ENCODE measurements around the gene MAB21L2. TPM values are rescaled to one million over a fixed set of nuclear protein-coding genes. Genes with fewer than 3 reads are reported as not detected.

The MAB21L2 gene
- total RNA-seq, 1 experiment from 2014 or later, result not detected

GRCh38 chr4:150561143-150561737 is 20.7 kb upstream of the MAB21L2 start:
- no peak for TF ChIP-seq MXD4 (CRISPR knock-in tag; IDR thresholded peaks at IDR 0.05; ENCODE audit: borderline replicate concordance)
- TF ChIP-seq ZNF512 (CRISPR knock-in tag; IDR thresholded peaks at IDR 0.05; ENCODE audit: borderline replicate concordance), result no peak
- no peak for TF ChIP-seq ZNF317 (CRISPR knock-in tag; IDR thresholded peaks at IDR 0.05; ENCODE audit: borderline replicate concordance, low read depth)
- TF ChIP-seq ZMAT4 (CRISPR knock-in tag; IDR thresholded peaks at IDR 0.05), result no peak
- no peak for TF ChIP-seq SMAD3 (CRISPR knock-in tag; IDR thresholded peaks at IDR 0.05; ENCODE audit: borderline replicate concordance)
- TF ChIP-seq ZNF671 (CRISPR knock-in tag; IDR thresholded peaks at IDR 0.05), result no peak
- no peak for TF ChIP-seq PREB (CRISPR knock-in tag; IDR thresholded peaks at IDR 0.05; ENCODE audit: borderline replicate concordance)
- no peak for TF ChIP-seq FOXP1 (CRISPR knock-in tag; IDR thresholded peaks at IDR 0.05; ENCODE audit: borderline replicate concordance)
- TF ChIP-seq TCF7 (CRISPR knock-in tag; IDR thresholded peaks at IDR 0.05; ENCODE audit: low read depth), result no peak
- no peak for TF ChIP-seq CREB1 (CRISPR knock-in tag; IDR thresholded peaks at IDR 0.05)
- no peak for TF ChIP-seq MLX (CRISPR knock-in tag; IDR thresholded peaks at IDR 0.05)
- no peak for TF ChIP-seq ATF3 (CRISPR knock-in tag; conservative IDR thresholded peaks at IDR 0.05)
- ATAC-seq (no peak), DNase-seq (ENCODE audit: low spot score) (no peak)
- peaks cover 8% of the 10 kb centered on the region for H3K9me3 Mint-ChIP-seq
- H3K4me1 Mint-ChIP-seq, result no peaks in the 10 kb centered on the region
- peaks cover 10% of the 10 kb centered on the region for H3K36me3 Mint-ChIP-seq
- no peak overlapping the region for H3K27ac Mint-ChIP-seq
- no peak overlapping the region for H3K4me3 Mint-ChIP-seq
- POLR2A ChIA-PET, result no interaction called here
- H3K27me3 Mint-ChIP-seq (ENCODE audit: low read depth), result no peaks in the 10 kb centered on the region
- CTCF ChIA-PET, result no interaction called here

GRCh38 chr4:150562250-150562649 is 19.7 kb upstream of the MAB21L2 start:
- CTCF ChIA-PET, result no interaction called here
- Mint-ChIP-seq H3K9me3 (peaks cover 8% of the 10 kb centered on the region), H3K27ac (no peak overlapping the region), H3K4me3 (no peak overlapping the region), H3K27me3 (ENCODE audit: low read depth) (no peaks in the 10 kb centered on the region), H3K4me1 (no peaks in the 10 kb centered on the region), H3K36me3 (peaks cover 10% of the 10 kb centered on the region)
- TF ChIP-seq ESRRA (CRISPR knock-in tag; IDR thresholded peaks at IDR 0.05; ENCODE audit: borderline replicate concordance) (no peak), ZNF416 (CRISPR knock-in tag; IDR thresholded peaks at IDR 0.05) (no peak), FOXK1 (CRISPR knock-in tag; IDR thresholded peaks at IDR 0.05) (no peak), PRRX2 (CRISPR knock-in tag; IDR thresholded peaks at IDR 0.05) (no peak), SMAD4 (CRISPR knock-in tag; IDR thresholded peaks at IDR 0.05) (no peak), USF1 (CRISPR knock-in tag; IDR thresholded peaks at IDR 0.05) (no peak), MXD4 (CRISPR knock-in tag; IDR thresholded peaks at IDR 0.05; ENCODE audit: borderline replicate concordance) (no peak)
- DNase-seq (ENCODE audit: low spot score) (no peak), ATAC-seq (no peak)
- POLR2A ChIA-PET, result no interaction called here

GRCh38 chr4:150562751-150563150 is 19.2 kb upstream of the MAB21L2 start:
- H3K9me3 Mint-ChIP-seq, result peaks cover 8% of the 10 kb centered on the region
- DNase-seq (ENCODE audit: low spot score) (no peak), ATAC-seq (no peak)
- CTCF ChIA-PET, result no interaction called here
- TF ChIP-seq SMAD4 (CRISPR knock-in tag; IDR thresholded peaks at IDR 0.05) (no peak), ZNF263 (CRISPR knock-in tag; IDR thresholded peaks at IDR 0.05; ENCODE audit: low read depth) (no peak), CDX4 (CRISPR knock-in tag; IDR thresholded peaks at IDR 0.05; ENCODE audit: borderline replicate concordance) (no peak), TEAD4 (CRISPR knock-in tag; IDR thresholded peaks at IDR 0.05) (no peak), OVOL2 (CRISPR knock-in tag; IDR thresholded peaks at IDR 0.05; ENCODE audit: borderline replicate concordance) (no peak), USF1 (CRISPR knock-in tag; IDR thresholded peaks at IDR 0.05) (no peak), EMX1 (CRISPR knock-in tag; IDR thresholded peaks at IDR 0.05) (no peak), ZNF219 (CRISPR knock-in tag; IDR thresholded peaks at IDR 0.05; ENCODE audit: borderline replicate concordance) (no peak), USF2 (CRISPR knock-in tag; IDR thresholded peaks at IDR 0.05) (no peak)
- no peak overlapping the region for H3K27ac Mint-ChIP-seq
- peaks cover 10% of the 10 kb centered on the region for H3K36me3 Mint-ChIP-seq
- POLR2A ChIA-PET, result no interaction called here
- no peak overlapping the region for H3K4me3 Mint-ChIP-seq
- H3K4me1 Mint-ChIP-seq, result no peaks in the 10 kb centered on the region
- H3K27me3 Mint-ChIP-seq (ENCODE audit: low read depth), result no peaks in the 10 kb centered on the region
